Measurements from ENCODE around the gene SOS2. TPM values are rescaled to one million over a fixed set of nuclear protein-coding genes. Genes with fewer than 3 reads are reported as not detected.

SOS2 gene
- polyA plus RNA-seq, 3 donors, result 9.3 to 24.3 (median 12.0) TPM

- DNase-seq, result no peak
- H3K4me3 ChIP-seq (replicated peaks in 1 of 3; ENCODE audit: low read depth in 2 of 3, low read length in 3 of 3), result no peak overlapping the region
- no peaks in the 10 kb centered on the region for H3K4me1 Mint-ChIP-seq
- H3K79me2 ChIP-seq (ENCODE audit: insufficient read depth, low read length), result peaks cover 99% of the 10 kb centered on the region
- intact Hi-C loops (cut with micrococcal nuclease), result no loop called here
- peaks cover 5 to 24% of the 10 kb centered on the region in 2 donors for H3K36me3 Mint-ChIP-seq
- peaks cover 100% of the 10 kb centered on the region for H4K20me1 ChIP-seq (ENCODE audit: insufficient read depth, low read length)
- peaks cover 0 to 7% of the 10 kb centered on the region in 2 donors for H3K36me3 ChIP-seq (replicated peaks in 1 of 2; ENCODE audit: control insufficient read depth in 1 of 2, insufficient read depth in 2 of 2, low read length in 2 of 2)
- no peaks in the 10 kb centered on the region for H3K27me3 ChIP-seq (ENCODE audit: control insufficient read depth in 2 of 2, insufficient read depth in 2 of 2, low read length in 2 of 2)
- H3K4me2 ChIP-seq (replicated peaks; ENCODE audit: extremely low read depth, low read length, poor library complexity, severe bottlenecking), result no peak overlapping the region
- H3K27ac ChIP-seq (ENCODE audit: low read depth in 1 of 2, low read length in 2 of 2), result no peak overlapping the region
- H3K9me3 Mint-ChIP-seq, result no peaks in the 10 kb centered on the region
- no peak overlapping the region for H2AFZ ChIP-seq (ENCODE audit: insufficient read depth, low read depth, low read length, poor library complexity, severe bottlenecking)
- no peaks in the 10 kb centered on the region for H3K27me3 Mint-ChIP-seq (ENCODE audit: low read depth in 3 of 3)
- no CpG with 5 or more reads among the region's 3 CpGs for WGBS (ENCODE audit: insufficient coverage)
- no peak for TF ChIP-seq CTCF (IDR thresholded peaks at IDR 0.05)
- H3K4me1 ChIP-seq (ENCODE audit: control insufficient read depth in 1 of 2, insufficient read depth in 2 of 2, low read length in 2 of 2), result no peaks in the 10 kb centered on the region
- no peaks in the 10 kb centered on the region for H3K9me3 ChIP-seq (replicated peaks in 1 of 2; ENCODE audit: control insufficient read depth in 1 of 2, insufficient read depth in 1 of 2, low read length in 2 of 2)
- H3K4me3 Mint-ChIP-seq, result no peak overlapping the region
- peak overlapping the region in 3 of 7 donors; percentile 1 to 41 (median 26) for H3K27ac Mint-ChIP-seq
- H3K9ac ChIP-seq (ENCODE audit: insufficient read depth, low read length, poor library complexity, severe bottlenecking), result no peak overlapping the region
Measured at GRCh38 chr14:50212726-50213125, 18.7 kb downstream of the SOS2 start.

- peaks cover 99% of the 10 kb centered on the region for H3K79me2 ChIP-seq (ENCODE audit: insufficient read depth, low read length)
- no CpG with 5 or more reads among the region's 1 CpG for WGBS (ENCODE audit: insufficient coverage)
Measured at GRCh38 chr14:50210074-50210473, 21.3 kb downstream of the SOS2 start.

More at GRCh38 chr14:50210074-50210473, 21.3 kb downstream of the SOS2 start:
- Mint-ChIP-seq H3K4me3 (no peak overlapping the region), H3K27me3 (ENCODE audit: low read depth in 3 of 3) (no peaks in the 10 kb centered on the region), H3K27ac (no peak overlapping the region), H3K9me3 (no peaks in the 10 kb centered on the region), H3K4me1 (peaks cover under 1% of the 10 kb centered on the region), H3K36me3 (peaks cover 5 to 31% of the 10 kb centered on the region in 2 donors)
- Histone ChIP-seq H3K4me3 (replicated peaks in 1 of 3; ENCODE audit: low read depth in 2 of 3, low read length in 3 of 3) (no peak overlapping the region), H3K36me3 (replicated peaks in 1 of 2; ENCODE audit: control insufficient read depth in 1 of 2, insufficient read depth in 2 of 2, low read length in 2 of 2) (peaks cover 0 to 7% of the 10 kb centered on the region in 2 donors), H3K27me3 (ENCODE audit: control insufficient read depth in 2 of 2, insufficient read depth in 2 of 2, low read length in 2 of 2) (no peaks in the 10 kb centered on the region), H4K20me1 (ENCODE audit: insufficient read depth, low read length) (peaks cover 100% of the 10 kb centered on the region), H3K9me3 (replicated peaks in 1 of 2; ENCODE audit: control insufficient read depth in 1 of 2, insufficient read depth in 1 of 2, low read length in 2 of 2) (no peaks in the 10 kb centered on the region), H3K4me1 (ENCODE audit: control insufficient read depth in 1 of 2, insufficient read depth in 2 of 2, low read length in 2 of 2) (no peaks in the 10 kb centered on the region), H3K27ac (ENCODE audit: low read depth in 1 of 2, low read length in 2 of 2) (no peak overlapping the region), H3K9ac (ENCODE audit: insufficient read depth, low read length, poor library complexity, severe bottlenecking) (no peak overlapping the region), H3K4me2 (replicated peaks; ENCODE audit: extremely low read depth, low read length, poor library complexity, severe bottlenecking) (no peak overlapping the region), H2AFZ (ENCODE audit: insufficient read depth, low read depth, low read length, poor library complexity, severe bottlenecking) (no peak overlapping the region)
- no peak for TF ChIP-seq CTCF (IDR thresholded peaks at IDR 0.05)
- intact Hi-C loops (cut with micrococcal nuclease), result no loop called here
- DNase-seq, result no peak

Measured in CD14-positive monocyte (primary cell).